Activated CD8-positive, alpha-beta T cell treated with anti-CD3 and anti-CD28 coated beads, Interleukin-2, amount 10 ng/mL, durations not matched to agents 7 days and 5 days (primary cell): ENCODE data around the gene ZAP70. TPM values are rescaled to one million over a fixed set of nuclear protein-coding genes. Genes with fewer than 3 reads are reported as not detected.

Experiments used
- ATAC-seq: fragments of 150-1000 bp; cut with Tn5 transposase; one replicate; pipeline ENCODE4 v1.10.0; 2021; ENCODE audit warnings: moderate library complexity
- CTCF ChIA-PET: fragments of 350-600 bp; sonication (Branson Sonifier 250); formaldehyde crosslinking; loops from one replicate; lab custom pipeline; 2021; ENCODE audit warnings: antibody characterized with exemption; lab: Charles Lee
- POLR2A ChIA-PET: fragments of 350-600 bp; sonication (Branson Sonifier 250); formaldehyde crosslinking; loops from one replicate; lab custom pipeline; 2021; ENCODE audit warnings: antibody characterized with exemption; lab: Charles Lee
- DNase-seq: peaks from one replicate; pipeline ENCODE4 v3.0.0-alpha.2; 2020
- H3K27ac Mint-ChIP-seq: one replicate; pipeline ENCODE4 v1.8.0; 2021; ENCODE audit warnings: mild to moderate bottlenecking, mixed read lengths
- H3K27me3 Mint-ChIP-seq: one replicate; pipeline ENCODE4 v1.8.0; 2021; ENCODE audit warnings: low read depth, mixed read lengths
- H3K36me3 Mint-ChIP-seq: one replicate; pipeline ENCODE4 v1.8.0; 2021; ENCODE audit warnings: low read depth, mixed read lengths
- H3K4me1 Mint-ChIP-seq: one replicate; pipeline ENCODE4 v1.8.0; 2021; ENCODE audit warnings: low read depth, mixed read lengths
- H3K4me3 Mint-ChIP-seq: one replicate; pipeline ENCODE4 v1.8.0; 2021; ENCODE audit warnings: mild to moderate bottlenecking, mixed read lengths
- H3K9me3 Mint-ChIP-seq: one replicate; pipeline ENCODE4 v1.8.0; 2022; ENCODE audit warnings: mixed read lengths; ENCODE audit not compliant: insufficient read depth
- total RNA-seq, 2 experiments: library from RNA; stranded (reverse); gene quantifications; one replicate each; pipeline ENCODE4 v1.2.3, GENCODE V29; 2021

The ZAP70 gene
- total RNA-seq, 2 experiments from 2014 or later, result 268 to 297 TPM

DNA sequence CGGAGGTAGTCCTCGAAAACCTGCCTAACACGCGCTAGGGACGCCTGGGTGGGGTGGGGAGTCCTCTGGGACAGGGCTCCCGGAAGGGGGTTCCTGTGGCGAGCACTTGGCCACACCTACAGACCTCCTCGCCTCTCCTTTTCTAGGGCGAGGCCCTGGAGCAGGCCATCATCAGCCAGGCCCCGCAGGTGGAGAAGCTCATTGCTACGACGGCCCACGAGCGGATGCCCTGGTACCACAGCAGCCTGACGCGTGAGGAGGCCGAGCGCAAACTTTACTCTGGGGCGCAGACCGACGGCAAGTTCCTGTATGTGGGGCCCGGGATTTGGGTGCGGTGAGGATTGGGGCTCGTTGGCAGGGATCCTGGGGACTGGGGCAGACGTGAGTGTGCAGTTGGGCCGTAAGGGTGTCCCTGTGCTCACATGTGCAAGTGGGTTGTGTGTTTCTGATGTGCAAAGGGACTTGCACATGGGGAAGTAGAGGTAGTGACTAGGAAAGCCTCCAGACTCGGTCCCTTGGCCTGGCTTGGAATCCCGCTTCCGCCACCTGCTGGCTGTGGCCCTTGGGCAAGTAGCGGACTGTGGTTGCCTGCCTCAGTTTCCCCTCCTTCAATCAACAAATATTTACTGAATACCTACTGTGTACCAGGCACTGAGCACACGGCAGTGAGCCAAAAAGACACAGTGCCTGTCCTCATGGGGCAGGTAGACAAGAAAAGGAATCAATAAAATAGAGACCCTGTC is 11.7 kb downstream of the ZAP70 start:
- Mint-ChIP-seq H3K36me3 (peaks cover 89% of the 10 kb centered on the region), H3K27me3 (no peaks in the 10 kb centered on the region), H3K4me3 (no peak overlapping the region), H3K4me1 (peaks cover 75% of the 10 kb centered on the region), H3K27ac (peak overlapping the region; percentile 53), H3K9me3 (peaks cover 12% of the 10 kb centered on the region)
- POLR2A ChIA-PET, result interaction anchor here (1.1 kb wide), 1 partner anchor 17 kb away, joined by 3 read pairs; no protein-coding TSS in a partner anchor
- ATAC-seq (no peak), DNase-seq (no peak)
- CTCF ChIA-PET, result interaction anchor here (3.5 kb wide), 1 partner anchor 16 kb away, joined by 35 read pairs; no protein-coding TSS in a partner anchor

DNA sequence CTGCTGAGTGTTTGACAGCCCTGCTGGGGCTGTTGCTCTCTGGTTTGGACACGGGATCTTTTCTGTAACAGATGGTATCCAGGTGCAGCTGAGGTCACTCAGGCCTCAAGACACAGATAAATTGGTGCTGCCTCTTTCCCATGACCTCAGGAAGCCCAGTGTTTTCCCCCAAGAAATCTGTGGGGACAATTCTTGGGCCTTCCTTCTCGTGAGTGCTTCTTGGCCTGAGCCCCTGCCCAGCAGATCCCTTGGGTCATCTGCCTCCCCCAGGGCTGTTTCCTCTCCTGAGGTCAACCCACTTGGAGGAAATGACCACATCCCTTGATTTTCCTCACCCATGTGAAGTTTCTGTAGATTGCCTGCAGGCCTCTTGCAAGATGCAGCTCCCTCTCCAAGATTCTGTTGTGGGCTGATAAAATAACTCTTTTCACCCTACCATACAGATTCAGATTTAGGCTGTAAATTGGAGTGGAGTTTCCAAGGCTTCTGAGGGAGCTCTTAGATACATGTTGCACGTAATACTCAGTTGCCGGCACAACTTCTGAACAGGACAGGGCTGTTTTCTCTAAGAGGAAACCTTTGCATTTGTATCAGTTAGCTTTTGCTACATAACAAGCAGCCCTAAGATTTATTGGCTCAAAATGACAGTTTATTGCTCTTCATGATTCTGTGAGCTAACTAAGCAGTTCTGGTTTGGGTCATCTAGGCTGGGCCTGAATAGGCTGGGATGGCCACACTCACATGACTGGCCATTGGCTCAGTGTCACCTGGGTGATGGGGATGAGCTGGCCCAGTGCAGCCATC is 13.1 kb downstream of the ZAP70 start:
- H3K9me3 Mint-ChIP-seq, result peaks cover 12% of the 10 kb centered on the region
- peaks cover 93% of the 10 kb centered on the region for H3K36me3 Mint-ChIP-seq
- DNase-seq (no peak), ATAC-seq (no peak)
- H3K4me3 Mint-ChIP-seq, result no peak overlapping the region
- POLR2A ChIA-PET, result interaction anchor here (0.7 to 2.0 kb wide), 8 partner anchors 8 to 39 kb away, joined by 3 to 8 read pairs (median 4); partner anchors contain the start of gene ZAP70
- H3K27ac Mint-ChIP-seq, result peak overlapping the region; percentile 80
- CTCF ChIA-PET, result interaction anchor here (1.3 to 3.5 kb wide), 3 partner anchors 15 to 135 kb away, joined by 5 to 35 read pairs (median 6); no protein-coding TSS in a partner anchor
- no peaks in the 10 kb centered on the region for H3K27me3 Mint-ChIP-seq
- peaks cover 70% of the 10 kb centered on the region for H3K4me1 Mint-ChIP-seq

DNA sequence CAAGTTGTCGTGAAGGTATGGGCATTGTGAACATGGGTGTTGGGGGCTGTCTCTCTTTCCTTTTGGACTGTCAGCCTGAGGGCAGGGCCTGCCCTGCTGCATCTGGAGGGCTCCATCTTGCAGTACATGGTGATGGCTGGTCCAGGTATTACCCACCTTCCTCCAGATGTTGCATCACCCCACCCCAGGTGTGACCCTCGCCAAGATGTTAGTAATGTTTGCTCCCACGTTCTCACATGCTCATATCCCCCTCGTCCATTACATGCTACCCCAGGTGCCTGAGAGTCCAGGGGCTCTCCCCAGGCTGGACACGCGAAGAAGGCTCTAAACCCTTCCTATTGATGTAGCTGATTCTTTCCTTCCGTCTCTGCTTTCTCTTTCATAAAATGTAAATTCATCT is 13.9 kb downstream of the ZAP70 start:
- ATAC-seq (no peak), DNase-seq (no peak)
- H3K4me3 Mint-ChIP-seq, result no peak overlapping the region
- H3K4me1 Mint-ChIP-seq, result peaks cover 68% of the 10 kb centered on the region
- peaks cover 12% of the 10 kb centered on the region for H3K9me3 Mint-ChIP-seq
- peaks cover 98% of the 10 kb centered on the region for H3K36me3 Mint-ChIP-seq
- ChIA-PET CTCF (interaction anchor here (0.8 to 3.5 kb wide), 5 partner anchors 9 to 29 kb away, joined by 3 to 35 read pairs (median 5); no protein-coding TSS in a partner anchor), POLR2A (interaction anchor here (0.7 to 2.0 kb wide), 3 partner anchors 13 to 40 kb away, joined by 3 to 8 read pairs (median 5); partner anchors contain the start of gene ZAP70)
- H3K27me3 Mint-ChIP-seq, result no peaks in the 10 kb centered on the region
- H3K27ac Mint-ChIP-seq, result peak overlapping the region; percentile 63

DNA sequence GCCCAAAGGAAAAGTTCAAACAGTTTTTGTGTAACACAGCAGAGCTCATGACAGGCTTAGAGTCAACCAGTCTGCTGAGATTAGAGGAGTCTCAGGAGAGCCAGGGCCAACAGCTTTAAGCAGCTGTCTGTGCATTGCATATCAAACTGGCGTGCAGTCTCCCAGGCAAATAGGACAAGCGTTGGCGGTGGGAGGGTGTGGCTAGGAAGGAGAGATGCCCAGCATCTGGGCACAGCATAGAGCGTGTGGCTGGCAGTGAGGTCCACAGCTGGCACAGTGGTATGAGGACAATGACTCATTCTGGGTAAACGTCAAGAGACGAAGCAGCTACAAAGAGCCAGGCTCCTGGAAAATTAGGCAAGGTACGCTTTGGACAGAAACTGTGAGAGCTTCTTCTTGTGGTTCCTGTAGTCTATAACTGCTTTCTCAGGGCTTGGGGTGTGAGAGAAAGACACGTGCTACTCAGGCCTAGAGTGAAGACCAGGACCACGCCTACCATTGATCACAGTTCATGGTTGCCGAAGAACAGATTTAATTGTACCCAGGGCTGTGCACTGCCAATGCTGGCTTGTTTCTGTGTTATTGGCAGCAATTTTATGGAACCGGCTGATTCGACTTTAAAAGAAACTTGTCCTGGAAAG is 14.8 kb downstream of the ZAP70 start:
- peak; percentile 55 for ATAC-seq
- H3K4me3 Mint-ChIP-seq, result no peak overlapping the region
- no peaks in the 10 kb centered on the region for H3K27me3 Mint-ChIP-seq
- ChIA-PET POLR2A (interaction anchor here (0.6 to 2.0 kb wide), 2 partner anchors 12 to 16 kb away, joined by 3 to 8 read pairs; no protein-coding TSS in a partner anchor), CTCF (interaction anchor here (0.8 to 3.5 kb wide), 6 partner anchors 10 to 137 kb away, joined by 3 to 35 read pairs (median 5); no protein-coding TSS in a partner anchor)
- peak overlapping the region; percentile 63 for H3K27ac Mint-ChIP-seq
- H3K4me1 Mint-ChIP-seq, result peaks cover 60% of the 10 kb centered on the region
- peaks cover 97% of the 10 kb centered on the region for H3K36me3 Mint-ChIP-seq
- peaks cover 12% of the 10 kb centered on the region for H3K9me3 Mint-ChIP-seq
- no peak for DNase-seq

DNA sequence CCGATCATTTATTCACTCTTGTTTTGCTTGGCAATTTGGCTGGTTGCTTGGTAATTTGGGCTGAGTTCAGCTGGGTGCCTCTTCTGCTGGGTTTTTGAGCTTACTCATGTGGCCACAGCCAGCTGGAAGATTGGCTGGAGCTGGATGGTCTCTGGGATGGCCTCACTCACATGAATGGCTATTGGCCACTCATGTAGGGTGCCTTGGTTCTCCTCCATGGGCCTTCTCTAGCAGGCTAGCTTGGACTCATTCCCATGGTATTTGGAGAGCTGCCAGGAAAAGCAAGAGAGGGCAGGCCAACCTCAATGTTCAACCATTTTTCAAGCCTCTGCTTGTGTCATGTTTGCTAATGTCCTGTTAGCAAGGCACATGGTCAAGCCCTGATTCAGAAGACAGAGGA is 16.9 kb downstream of the ZAP70 start:
- Mint-ChIP-seq H3K27me3 (no peaks in the 10 kb centered on the region), H3K27ac (no peak overlapping the region), H3K36me3 (peaks cover 89% of the 10 kb centered on the region), H3K4me1 (peaks cover 43% of the 10 kb centered on the region), H3K4me3 (no peak overlapping the region), H3K9me3 (peaks cover 12% of the 10 kb centered on the region)
- ChIA-PET CTCF (interaction anchor here (0.7 to 3.0 kb wide), 6 partner anchors 10 to 140 kb away, joined by 3 to 26 read pairs (median 4); no protein-coding TSS in a partner anchor), POLR2A (interaction anchor here (0.6 to 0.8 kb wide), 2 partner anchors 11 to 15 kb away, joined by 3 to 4 read pairs; no protein-coding TSS in a partner anchor)
- ATAC-seq (no peak), DNase-seq (no peak)

DNA sequence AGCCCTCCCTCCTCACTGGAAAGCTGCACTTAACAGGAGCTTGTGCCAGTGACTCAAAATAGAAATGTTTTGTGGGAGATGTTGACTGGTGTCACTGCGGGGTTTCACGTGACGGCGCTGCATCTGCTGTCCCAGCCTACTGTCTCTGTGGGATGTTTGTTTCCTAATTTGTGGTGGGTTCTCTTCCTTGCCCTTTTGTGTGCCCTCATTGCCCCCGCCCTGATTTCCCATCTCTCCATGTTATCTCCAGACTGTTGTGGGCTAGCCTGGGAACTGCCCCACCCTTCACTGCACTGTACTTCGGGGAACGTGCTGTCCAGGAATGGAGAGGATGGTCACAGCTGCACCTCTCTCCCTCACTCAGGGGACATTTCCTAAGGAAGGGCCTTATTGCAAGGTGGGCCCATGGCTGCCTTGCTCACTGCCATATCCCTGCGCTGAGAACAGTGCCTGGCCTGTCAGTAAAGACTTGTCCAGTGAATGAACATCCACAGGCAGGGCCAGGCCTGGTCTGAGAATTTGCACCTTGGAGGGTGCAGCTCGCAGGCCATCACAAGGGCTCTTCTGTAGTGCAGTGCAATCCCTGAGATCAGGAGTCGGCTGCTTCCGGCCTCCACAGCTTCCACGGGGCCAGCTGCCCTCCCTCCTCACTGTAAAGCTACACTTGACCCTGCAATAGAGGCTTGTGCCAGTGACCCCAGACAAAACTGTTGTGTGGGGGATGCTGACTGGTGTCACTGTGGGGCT is 18.1 kb downstream of the ZAP70 start:
- ChIA-PET POLR2A (interaction anchor here (0.9 kb wide), 1 partner anchor 11 kb away, joined by 3 read pairs; no protein-coding TSS in a partner anchor), CTCF (interaction anchor here (2.6 kb wide), 1 partner anchor 9 kb away, joined by 26 read pairs; no protein-coding TSS in a partner anchor)
- Mint-ChIP-seq H3K9me3 (peaks cover 8% of the 10 kb centered on the region), H3K4me1 (peaks cover 31% of the 10 kb centered on the region), H3K27ac (peak overlapping the region; percentile 50), H3K27me3 (no peaks in the 10 kb centered on the region), H3K36me3 (peaks cover 81% of the 10 kb centered on the region), H3K4me3 (no peak overlapping the region)
- no peak for ATAC-seq
- DNase-seq, result no peak

DNA sequence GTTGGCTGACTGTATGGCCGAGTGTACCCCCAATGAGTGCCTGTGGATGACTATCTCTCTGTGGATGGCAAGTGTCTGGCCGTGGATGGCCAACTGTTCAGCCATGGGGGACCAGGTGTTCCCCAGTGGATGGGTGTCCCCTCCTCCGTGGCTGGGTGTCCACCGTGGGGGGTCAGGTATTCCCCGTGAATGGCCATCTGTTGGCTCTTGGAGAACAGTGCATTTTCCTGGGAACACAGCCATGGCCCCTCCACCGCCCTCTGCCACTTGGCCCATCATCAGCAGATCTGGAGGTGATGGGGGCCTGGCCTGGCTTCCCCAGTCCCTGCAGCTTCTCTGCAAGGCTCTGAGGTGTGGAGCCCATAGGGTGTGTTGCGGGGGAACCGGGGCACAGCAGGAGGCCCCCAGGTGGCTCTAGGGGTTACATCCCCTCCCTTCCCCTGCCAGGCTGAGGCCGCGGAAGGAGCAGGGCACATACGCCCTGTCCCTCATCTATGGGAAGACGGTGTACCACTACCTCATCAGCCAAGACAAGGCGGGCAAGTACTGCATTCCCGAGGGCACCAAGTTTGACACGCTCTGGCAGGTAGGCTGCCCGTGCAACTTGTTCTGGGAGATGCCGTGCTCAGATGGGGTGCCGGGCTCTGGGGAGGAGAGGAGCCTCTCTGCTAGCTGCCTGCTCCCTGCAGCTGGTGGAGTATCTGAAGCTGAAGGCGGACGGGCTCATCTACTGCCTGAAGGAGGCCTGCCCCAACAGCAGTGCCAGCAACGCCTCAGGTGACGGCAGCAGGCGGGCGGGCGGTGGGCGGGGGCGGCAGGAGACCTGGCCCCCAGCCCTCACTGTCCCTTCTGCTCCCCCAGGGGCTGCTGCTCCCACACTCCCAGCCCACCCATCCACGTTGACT is 19.3 kb downstream of the ZAP70 start:
- Mint-ChIP-seq H3K27me3 (no peaks in the 10 kb centered on the region), H3K4me1 (peaks cover 21% of the 10 kb centered on the region), H3K27ac (no peak overlapping the region), H3K9me3 (peaks cover 8% of the 10 kb centered on the region), H3K36me3 (peaks cover 78% of the 10 kb centered on the region), H3K4me3 (no peak overlapping the region)
- ATAC-seq, result no peak
- POLR2A ChIA-PET, result no interaction called here
- CTCF ChIA-PET, result no interaction called here
- no peak for DNase-seq

DNA sequence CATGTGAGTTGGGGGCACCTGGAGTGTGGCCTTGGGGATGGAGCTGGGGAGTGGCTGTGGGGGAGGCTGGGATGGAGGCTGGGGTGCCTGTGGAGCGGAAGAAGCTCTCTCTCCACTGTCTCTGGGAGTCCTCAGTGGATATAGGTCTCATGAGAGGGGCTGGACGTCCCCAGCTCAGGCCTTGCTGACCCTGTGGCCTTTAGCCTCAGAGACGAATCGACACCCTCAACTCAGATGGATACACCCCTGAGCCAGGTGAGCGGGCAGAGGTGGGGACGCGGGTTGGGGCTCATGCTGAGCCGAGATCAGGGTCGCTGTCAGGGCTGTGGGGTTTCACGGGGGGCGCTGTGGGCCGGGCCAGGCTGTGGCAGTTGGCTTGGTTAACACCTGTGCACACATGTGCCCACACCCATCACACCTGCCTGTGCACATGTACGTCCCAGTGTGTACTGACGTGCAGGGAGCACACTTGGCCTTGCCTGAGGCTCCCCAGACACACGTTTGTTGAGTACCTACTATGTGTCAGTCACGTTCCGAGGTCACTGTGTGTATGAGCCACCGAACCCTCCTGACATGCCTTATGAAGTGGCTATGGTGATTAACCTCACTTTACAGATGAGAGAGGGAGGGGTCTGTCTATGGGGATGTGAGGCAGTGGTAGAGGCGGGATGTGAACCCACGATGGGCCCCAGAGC is 20.1 kb downstream of the ZAP70 start:
- ChIA-PET CTCF (no interaction called here), POLR2A (no interaction called here)
- H3K27ac Mint-ChIP-seq, result no peak overlapping the region
- peaks cover 17% of the 10 kb centered on the region for H3K4me1 Mint-ChIP-seq
- no peak for ATAC-seq
- no peaks in the 10 kb centered on the region for H3K27me3 Mint-ChIP-seq
- H3K9me3 Mint-ChIP-seq, result peaks cover 8% of the 10 kb centered on the region
- no peak for DNase-seq
- H3K36me3 Mint-ChIP-seq, result peaks cover 75% of the 10 kb centered on the region
- no peak overlapping the region for H3K4me3 Mint-ChIP-seq

DNA sequence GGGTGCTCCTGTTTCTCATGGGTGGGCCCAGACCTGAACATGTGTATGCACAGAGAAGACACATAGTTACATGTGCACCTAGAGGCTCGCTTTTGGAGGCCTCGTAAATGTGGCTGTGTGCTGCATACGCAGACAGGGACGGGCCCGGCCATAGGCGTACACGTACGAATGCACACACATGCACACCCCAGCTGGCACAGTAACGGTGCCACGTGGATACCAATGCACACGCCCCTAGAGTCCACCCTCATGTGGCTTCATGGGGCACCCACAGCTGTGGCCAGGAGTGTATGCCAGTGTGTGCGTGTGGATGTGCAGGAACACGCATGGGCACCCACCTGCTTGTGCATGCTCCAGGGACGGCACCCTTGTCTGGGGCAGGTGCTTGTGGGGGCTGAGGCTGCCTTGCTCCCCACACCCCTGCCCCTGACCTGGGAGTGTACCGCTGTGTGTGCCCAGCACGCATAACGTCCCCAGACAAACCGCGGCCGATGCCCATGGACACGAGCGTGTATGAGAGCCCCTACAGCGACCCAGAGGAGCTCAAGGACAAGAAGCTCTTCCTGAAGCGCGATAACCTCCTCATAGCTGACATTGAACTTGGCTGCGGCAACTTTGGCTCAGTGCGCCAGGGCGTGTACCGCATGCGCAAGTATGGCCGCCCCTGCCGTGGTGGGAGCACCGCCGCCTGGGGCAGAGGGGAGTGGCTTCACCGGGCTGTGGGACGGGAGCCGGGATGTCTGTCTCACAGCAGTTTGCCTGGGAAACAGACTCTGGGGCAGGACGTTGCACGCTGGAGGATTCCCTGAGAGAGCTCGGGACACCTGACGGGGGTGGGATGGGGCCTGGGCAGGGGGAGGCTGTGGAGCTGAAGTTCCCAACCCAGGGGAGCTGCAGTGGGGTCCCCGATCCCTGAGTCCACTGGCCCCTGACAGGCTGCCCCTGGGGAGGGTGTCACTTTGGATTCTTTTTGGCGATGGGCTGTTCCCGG is 21.0 kb downstream of the ZAP70 start:
- no peak for DNase-seq
- Mint-ChIP-seq H3K27ac (no peak overlapping the region), H3K36me3 (peaks cover 74% of the 10 kb centered on the region), H3K27me3 (no peaks in the 10 kb centered on the region), H3K4me3 (no peak overlapping the region), H3K9me3 (peaks cover 3% of the 10 kb centered on the region), H3K4me1 (peaks cover 17% of the 10 kb centered on the region)
- POLR2A ChIA-PET, result interaction anchor here (0.5 to 1.0 kb wide), 2 partner anchors 11 to 14 kb away, joined by 3 to 5 read pairs; no protein-coding TSS in a partner anchor
- ATAC-seq, result no peak
- CTCF ChIA-PET, result no interaction called here
